ENCODE data around the gene SND1.

SND1 gene

DNA sequence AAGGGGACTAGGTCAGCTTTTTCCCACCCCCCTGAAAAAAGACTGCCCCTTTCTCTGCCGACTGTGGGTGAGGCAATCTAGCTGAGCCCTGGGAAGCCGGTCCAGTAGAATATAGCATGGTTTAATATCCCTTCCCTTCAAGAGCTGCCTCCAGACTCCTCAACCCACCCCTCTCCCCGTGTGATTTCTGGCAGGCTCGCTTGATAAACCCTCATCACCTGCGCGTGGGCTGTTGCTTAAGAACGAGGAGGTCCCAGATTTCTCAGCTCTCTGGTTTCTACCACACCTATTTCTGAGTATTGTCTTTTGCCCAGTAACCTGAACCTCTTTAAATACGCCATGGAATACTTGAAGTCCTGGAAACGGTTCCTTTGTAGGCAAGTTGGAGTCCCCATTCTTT lies 381.3 kb downstream of the SND1 start:
- DNase-seq, result no peak

DNA sequence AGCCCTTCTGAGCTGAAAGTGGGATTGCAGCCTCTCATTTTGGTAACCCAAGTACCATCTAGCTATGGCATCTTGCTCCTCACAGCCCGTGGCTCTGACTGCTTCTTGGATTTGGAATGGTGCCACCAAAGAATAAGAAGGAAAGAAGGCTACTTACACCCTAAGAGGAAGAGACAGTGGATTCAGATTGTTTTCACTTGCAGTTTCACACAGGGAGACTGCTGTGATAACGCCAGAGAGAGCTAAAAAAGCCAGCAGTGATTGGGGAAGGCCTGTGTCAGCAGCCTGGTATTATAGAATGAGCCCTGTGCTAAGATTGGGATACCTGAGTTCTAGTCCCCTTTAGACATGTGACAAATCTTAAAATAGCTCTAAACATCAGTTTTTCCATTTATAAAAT lies 382.8 kb downstream of the SND1 start:
- no peak for DNase-seq

DNA sequence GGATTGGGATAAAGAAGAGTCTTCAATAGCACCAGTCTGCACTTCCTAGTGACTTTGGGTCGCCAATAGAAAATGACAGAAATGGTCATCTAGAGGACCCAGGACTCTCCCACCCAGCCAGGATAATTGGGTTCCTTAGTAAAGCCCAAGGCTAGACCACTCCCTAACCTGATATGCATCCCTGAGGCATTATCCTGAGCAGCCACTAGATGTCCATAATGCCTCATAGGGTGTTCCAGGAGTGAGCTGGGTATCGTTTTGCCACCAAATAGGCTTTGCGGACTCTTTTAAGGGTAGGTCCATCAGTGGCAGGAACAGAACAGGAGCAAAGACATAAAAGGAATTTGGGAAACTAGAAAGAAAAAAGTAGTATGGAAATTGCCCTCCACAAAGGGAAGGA lies 383.7 kb downstream of the SND1 start:
- peak; percentile 43 for DNase-seq

DNA sequence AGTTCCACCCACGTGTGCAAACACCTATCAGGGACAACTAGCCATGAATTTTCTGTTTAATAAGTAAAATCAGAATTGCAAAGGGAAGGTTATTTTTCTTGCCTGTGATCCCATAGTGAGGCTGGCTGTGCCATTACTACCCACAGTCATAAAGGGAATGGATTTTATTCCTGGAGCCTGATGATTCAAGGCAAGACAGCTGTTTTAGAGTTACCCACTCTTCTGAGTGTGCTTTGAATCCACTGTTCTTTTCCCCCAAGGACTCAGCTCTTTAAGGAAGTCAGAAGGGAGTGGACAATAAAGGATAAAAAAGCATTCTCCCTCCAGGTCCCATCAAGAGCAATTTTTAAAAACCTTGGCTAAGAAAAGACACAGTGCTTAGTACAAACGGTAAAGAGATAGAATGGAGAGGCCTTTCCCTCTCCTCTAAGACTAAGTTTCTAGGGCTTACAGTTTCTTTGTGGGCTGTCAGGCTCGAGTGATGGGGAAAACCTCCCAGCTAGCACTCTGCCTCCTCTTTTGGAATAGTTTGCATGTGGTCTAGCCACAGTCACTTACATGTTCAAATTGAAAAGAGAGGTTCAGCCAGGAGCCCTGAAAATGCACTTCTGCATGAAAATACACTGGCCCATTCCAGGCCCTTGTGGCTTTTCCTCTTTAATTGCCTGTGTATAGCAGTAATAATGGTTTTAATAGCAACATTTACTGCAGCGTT lies 384.4 kb downstream of the SND1 start:
- DNase-seq, result no peak

DNA sequence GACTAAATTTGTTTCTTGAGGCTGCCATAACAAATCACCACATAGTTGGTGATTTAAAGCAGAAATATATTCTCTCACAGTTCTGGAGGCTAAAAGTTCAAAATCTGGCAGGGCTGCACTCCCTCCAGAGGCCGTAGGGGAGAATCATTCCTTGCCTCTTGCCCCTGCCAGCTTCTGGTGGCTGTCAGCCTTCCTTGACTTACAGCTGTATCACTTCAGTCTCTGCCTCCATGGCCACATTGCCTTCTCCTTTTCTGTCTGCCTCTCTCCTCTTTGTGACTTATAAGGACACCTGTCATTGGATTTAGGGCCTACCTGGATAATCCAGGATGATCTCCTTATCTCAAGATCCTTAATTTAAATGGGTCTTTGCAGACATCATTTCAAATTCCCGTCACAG lies 385.1 kb downstream of the SND1 start:
- no peak for DNase-seq

DNA sequence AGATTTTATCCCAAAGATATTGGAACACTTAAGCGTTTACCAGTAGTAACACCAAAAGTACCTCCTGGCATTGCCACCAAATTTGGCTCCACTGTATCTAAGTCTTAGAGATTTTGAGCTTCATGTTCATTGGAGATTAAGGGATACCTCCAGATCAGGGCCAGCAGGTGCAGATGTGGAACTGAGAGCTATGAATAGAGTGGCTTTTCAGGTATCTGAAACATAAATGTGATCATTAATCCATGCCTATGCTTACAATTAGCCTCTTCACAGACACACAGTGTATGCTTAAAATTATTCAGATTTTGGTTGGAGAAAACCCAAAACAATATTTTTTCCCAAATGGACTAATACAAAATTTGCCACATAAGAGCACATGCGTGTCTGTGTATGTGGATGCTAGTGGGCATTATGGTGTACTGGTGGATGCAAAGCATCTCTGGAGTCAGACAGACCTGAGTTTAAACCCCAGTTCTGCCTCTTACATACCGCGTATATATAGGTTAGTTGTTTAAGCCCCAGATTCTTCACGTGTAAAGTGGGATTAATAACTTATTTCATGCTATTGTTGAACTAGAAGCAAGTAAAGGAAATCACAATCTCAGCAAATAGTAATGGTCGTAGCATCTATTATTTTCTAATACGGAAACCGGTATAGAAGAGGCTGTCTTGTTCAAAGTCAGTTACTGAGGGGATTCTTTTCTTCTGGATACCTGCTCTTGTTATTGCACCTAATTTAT lies 386.1 kb downstream of the SND1 start:
- no peak for DNase-seq

DNA sequence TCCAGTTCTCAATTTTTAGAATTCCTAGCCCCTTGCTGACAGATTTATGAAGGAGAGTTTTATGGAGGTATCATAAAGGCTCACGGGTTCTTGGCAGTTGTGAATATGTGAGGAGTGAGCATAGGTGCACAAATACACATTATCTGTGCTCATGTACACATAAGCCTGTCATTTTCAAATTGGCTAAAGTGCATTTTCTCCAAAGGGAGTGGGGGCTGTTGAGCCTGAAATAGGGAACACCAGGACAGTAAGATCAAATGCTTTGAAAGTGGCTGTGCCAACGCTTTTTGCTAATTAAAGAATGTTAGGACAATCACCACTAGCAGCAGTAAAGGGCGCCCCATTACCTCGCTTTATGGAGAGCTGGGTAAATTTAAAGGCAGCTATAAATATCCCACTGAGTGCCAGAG lies 387.6 kb downstream of the SND1 start:
- no peak for DNase-seq

DNA sequence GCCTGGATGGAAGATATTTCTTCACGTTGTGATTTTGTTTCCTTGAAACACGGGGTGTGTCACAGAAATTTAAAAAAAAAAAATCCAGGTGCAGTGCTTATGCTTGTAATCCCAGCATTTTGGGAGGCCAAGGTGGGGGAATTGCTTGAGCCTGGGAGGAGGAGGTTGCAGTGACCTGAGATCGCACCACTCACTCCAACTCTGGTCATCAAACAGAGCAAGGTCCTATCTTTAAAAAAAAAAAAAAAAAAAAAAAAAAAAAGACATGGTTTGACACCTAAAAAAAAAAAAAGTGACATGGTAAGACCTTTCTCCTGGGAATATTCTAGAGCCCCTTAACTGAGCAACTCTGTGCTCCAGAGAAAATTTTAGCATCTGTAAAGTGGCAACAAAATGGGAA lies 388.2 kb downstream of the SND1 start:
- no peak for DNase-seq

DNA sequence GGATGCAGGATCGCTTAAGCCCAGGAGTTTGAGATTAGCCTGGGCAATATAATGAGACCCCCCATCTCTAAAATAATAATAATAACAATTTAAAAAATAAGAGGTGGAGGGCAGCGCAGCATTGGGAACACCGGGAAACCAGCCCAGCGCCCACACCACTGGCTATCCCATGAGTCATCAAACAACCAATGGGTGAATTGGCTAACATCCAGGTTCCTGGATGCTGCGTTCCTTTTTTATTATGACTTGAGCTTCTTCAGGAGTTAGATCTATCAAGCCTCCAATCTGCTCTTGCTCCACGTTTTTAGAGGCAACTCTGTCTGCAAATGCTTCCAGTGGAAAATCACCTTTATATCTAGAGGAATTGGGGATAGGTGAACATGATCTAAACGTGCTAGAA lies 389.2 kb downstream of the SND1 start:
- no peak for DNase-seq

DNA sequence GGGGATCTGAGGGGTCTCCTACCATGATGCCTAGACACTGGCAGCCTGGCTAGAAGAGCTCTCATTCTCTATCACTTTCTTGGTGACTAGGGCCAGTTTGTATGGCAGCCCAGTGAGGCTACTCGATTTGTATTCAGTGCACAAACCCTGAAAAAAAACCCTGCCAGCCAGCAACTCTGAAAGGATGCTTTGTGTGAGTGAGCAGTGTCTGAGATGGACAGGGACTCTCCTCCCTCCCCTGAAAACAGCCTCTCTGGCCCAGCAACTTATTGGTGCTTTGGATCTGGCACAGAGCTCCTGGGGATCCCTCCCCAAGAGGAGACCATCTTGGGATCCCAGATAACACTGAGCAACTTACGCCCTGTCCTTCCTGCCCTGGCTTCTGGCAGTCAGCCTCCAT lies 390.0 kb downstream of the SND1 start:
- DNase-seq, result no peak

DNA sequence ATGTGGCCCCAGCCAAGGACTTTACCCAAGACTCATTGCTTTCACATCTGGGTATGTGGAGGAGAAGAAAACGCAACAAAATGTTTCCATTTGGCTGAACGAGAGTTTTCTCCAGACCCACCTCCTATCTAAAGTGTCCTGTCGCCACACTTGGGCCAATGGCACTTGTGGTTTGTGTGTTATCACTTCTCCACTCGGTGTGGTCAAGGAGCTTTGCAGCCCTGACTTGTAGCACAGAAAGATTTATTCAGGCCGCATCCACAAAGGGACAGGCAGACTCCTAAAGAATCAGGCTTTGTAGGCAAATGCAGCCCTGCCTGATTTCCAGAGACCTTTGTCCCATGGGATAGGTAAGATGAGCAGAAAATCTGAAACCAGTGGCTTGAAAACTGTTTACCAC lies 392.1 kb downstream of the SND1 start:
- DNase-seq, result no peak

DNA sequence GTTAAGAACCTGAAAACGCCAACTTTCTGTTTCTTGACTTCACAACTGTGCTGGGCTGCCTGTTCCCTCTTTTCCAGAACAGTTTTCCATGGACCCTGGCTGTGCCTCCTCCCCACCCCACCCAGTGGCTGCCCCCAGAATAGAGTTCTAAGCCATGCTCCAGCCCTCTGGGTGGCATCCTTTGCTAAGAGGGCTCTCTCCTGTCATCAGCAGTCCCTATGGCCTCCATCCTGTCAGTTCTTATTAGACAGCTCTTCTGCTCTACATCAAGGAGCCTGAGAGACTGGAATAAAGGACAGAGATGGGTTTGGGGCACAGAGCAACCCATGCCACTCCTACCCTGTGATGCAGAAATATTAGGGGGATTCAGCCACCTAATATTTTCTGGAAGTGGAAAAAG lies 393.2 kb downstream of the SND1 start:
- no peak for DNase-seq

DNA sequence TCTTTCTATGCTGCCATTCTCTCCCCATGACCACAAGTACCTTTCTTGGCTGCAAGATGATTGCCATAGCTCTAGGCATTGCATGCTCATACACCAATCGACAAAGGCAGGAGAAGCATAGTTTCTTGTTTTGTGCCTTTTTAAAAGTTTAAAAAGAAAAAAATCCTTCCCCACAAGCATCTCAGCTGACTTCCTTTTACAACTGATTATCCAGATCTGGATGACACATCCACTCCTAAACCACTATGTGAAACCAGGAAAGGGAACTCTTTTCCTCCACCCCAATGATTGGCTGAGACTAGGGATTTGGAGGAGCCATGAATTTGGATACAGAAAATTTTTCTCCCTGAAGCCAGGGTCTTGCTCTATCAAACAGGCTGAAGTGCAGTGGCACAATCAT lies 393.8 kb downstream of the SND1 start:
- no peak for DNase-seq

DNA sequence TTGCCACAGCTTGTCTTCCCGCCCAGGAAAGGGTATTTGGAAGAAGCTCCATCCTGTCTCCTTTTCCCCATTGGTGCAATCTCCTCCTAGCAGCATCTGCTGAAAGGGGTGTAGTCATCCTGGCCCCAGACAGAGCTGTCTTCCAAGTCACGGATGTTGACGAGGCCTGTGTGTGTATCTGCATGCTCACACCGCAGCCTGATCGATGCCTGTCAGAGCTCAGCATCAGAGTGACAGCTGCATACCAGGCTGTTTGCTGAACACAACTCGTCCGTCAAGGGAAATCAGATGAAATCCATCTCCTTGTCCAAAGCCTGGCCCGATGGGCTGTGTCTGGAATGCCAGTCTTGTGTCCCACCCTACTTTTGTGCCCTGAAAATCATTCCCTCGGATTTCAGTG lies 400.4 kb downstream of the SND1 start:
- no peak for DNase-seq

DNA sequence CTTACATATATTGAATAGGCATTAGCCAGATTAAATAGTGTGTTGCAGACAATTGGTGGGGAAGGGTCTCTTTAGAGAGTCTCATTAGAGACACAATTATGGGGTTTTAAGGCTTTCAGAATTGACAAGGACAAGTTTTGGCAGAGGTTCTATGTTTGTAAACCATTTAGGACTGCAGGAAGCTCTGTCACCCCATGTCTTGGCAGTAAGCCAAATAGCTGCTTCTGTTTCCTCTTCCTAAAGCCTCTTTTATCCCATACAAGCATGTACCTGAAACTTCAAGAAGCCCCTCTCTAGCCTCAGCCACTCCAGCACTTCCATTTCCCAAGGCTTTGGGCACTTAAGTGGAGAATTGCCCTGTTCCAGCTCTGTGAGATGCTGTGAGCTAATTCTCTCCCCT lies 401.0 kb downstream of the SND1 start:
- peak; percentile 70 for DNase-seq

DNA sequence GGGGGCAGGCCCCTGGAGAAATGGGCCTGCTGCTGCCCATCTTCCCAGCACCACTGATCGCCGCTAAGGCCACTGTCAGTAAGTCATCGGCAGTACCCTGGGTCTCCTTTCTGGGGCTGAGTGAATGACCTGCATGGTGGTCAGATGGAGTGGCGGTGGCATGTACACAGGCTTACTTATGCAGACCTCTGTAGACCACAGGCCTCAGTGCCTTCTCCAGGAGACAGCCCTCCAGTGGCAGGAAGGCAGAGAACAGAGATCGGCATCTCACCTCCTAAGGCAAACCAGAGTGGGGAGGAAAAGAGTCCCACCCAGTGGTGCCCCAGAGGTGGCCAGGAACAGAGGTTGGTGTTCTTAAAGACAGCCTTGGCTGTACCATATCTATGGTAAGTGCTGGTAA lies 402.0 kb downstream of the SND1 start:
- DNase-seq, result no peak

DNA sequence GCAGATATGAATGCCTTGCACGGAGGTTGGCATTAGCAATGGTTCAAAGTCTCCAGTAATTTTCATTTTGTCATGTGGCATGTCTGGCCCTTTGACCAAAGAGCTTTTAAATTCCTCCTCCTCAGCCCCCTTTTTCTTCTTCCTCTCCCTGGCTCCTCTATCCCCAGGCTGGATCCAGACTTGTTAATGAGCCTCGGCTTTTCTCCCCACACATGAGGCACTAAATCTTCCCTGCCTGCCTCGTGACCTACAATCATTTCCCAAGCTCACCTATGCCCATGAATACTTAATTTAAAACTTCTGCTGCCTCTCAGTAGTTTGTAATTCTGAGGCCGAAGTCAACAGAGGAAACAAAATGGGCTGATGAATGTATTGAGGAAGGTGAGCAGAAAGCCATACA lies 402.5 kb downstream of the SND1 start:
- DNase-seq, result no peak

DNA sequence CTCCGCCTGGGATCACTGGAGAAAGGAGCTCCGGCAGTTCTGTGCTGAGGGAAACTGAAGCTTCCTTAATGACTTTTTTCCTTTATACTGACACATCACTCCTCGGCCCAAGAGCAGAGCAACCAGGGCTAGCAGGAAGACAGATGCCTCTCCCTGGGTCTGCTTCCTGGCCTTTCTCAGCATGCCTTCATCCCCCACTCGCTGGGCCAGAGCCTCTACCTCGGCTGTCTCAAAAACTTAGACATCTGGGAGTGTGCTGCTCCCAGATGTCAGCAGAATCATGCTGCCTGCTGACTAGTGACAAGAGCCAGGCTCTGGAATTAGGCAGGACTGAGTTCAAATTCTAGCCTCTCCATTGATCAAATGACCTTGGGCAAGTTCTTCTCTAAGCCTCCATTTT lies 403.6 kb downstream of the SND1 start:
- DNase-seq, result no peak

DNA sequence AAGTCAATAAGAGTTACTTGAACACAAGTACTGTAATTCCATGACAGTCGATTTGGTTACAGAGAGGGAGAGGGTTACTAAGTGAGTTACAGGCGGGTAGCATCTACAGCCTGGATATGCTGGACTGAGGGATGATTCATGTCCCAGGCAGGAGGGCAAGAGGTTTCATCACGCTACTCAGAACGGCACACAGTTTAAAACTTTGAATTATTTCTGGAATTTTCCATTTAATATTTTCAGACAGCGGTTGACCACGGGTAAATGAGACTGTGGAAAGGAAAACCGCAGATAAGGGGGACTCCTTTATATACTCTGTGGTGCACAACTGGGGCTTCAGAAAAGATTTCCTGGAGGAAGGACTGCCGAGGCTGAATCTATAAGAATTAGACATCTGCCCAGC lies 404.9 kb downstream of the SND1 start:
- no peak for DNase-seq

DNA sequence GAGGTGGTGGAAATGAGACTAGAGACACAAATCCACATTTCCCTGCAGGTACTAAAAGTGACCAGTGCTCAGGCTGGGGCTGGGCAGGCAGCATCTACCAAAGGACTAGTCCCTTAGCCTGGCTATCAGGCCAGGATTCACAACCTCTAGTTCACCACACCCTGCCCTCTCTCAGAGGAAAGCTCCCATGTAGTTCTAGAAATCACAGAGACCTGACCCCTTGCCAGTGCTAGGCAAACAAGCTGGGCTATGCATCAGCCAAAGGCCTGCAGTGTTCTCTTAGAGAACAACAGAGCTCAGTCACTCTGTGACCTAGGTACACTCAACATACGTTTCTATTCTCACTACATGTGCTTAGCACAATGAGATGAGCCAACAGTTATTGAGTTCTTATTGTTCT lies 405.9 kb downstream of the SND1 start:
- no peak for DNase-seq

DNA sequence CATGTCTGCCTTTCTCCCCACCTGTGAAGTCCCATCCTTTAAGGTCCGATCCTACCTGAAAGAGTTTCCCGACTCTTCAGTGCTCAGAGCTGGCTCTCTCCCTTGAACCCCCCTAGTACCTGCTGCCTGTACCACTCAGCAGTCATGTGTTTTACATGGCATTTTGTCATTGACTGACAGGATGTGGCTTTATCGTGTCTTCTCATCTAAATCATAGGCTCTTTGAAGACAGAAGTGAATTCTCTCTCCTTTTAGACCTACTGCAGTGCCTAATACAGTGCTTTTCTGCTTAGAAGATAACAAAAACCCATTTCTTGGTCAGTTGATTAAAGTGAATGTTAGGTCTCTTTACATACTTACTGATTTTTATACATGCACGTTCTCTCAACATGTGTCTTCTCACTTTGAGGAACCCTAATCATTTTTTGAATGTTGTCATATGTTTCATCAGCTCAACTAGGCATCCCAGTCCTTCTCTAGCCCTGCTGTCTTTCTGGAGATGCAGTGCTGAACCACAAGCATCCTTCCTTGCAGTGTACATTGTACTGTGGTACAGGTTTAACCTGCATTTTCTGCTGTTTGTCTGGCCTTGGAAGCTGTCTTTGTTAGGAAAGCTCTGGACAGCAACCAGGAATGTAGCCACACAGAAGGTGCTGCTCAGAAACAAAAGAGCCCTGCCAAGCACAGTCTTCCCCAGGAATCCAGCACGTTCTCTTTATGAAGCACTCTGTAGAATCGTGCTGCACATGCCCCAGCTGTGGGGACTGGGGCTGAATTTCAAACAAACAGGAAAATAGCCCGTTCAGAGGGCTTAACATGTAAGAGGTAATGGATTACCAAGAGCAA lies 407.4 kb downstream of the SND1 start:
- DNase-seq, result no peak

DNA sequence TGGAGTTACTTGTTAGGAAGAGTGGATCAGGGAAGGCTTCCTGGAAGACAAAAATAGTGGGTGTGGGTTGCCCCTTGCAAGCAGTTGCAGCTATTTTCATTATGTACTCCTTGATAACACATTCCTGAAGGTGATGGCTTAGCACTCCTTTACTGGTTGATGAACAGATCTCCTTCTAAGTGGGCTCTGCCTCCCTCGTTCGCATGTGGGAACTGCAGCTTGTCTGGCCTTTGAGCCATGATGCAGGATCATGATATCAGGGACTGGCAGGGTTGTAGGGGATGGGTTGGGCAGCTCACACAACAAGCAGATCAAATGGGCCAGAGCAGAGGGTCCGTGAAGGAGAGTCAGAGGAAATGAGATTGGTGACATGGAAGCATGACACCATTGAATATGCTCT lies 408.0 kb downstream of the SND1 start:
- no peak for DNase-seq

DNA sequence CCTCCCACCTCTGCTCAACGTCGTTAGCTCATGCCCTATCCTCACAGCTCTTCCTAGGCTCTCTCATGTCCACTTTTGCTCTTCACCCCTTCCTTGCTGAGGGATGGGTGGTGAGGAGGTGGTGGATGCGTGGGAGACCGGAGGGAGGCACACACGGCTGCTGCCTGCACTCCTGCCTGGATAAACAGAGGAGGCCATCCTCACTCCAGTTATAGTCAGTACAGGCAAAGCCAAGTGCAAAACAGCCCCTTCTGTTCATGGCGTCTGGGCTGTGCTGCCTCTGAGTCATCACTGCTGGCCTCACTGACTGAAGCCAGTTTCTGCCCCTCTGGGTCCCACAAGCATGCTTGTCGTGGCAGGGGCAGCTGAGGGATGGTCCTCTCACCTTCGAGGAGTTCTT lies 411.1 kb downstream of the SND1 start:
- no peak for DNase-seq

DNA sequence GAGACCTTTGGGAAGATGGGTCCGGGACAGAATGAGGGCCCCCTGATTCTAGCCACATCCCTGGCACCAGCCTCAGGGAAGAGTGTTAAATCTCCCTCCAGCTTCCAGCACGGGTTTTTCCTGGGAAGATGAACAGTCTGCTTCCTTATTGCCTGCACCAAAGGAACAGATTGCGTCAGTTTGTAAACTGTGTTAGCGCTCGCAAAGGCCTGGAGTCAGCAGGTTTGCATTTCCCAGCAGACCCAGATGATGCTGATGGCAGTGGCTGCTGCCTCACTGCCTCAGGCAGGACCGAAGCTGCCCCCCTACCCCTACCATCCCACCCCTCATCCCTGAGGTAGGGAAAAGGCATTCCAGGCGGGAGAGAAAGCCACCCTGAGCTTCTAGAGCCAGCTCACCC lies 413.9 kb downstream of the SND1 start:
- no peak for DNase-seq
